Measurements from ENCODE around the gene CRLF1.

Gene CRLF1

DNA sequence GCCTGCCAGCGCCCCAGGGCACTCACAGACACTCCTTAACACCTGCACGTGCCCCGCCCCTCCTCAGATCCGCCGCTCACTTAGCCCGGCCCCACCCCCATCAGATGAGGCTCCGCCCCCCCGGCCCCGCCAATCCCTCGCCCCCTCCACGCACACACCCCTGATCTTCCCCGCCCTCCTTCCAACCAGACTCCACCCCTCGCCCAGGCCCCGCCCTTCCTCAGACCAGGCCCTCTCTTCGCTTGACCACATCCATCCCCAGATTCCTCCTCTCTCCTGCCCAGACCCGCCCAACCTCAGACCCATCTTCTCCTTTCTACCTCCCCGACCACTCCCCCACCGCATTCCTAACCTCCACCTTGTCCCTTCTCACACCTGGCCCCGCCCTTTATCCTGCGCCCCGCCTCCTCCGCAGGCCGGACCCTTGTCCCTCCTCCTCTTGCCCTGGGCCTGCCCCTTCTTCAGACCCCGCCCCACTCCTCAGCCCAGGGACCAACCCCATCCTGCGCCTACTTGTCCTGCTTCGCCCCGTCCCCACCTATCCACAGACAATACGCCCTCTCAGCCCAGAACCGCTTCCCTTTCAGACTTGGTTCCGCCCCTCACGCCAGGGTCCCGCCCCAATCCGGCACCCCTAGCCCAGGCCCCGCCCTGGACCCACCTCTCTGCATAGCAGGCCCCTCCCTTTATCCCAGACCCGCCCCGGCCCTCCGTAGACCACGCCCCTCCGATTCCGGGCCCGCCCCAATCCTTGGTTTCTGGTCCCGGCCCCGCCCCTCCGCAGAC is 29.8 kb upstream of the CRLF1 start:
- peak; percentile 99 to 100 for DNase-seq (ENCODE audit: low read depth in 2 of 2)

DNA sequence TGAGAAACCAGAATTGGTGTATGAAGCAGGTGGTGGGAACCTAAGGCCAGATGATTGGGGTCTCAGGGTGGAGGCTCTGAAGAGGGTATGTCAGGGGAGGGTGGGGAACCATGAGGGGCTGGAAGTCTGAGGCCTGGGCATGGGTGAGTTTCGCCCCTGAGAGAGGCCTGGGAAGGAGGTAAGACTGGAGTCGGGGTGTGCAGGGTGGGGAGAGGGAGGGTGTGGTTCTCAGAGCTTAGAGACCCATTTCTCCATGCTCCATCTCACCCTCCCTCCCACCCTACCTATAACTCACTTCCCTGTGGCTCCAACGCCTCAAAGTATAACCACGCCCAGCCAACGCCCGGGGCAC is 29.2 kb upstream of the CRLF1 start:
- DNase-seq (ENCODE audit: low read depth in 2 of 2) = no peak

DNA sequence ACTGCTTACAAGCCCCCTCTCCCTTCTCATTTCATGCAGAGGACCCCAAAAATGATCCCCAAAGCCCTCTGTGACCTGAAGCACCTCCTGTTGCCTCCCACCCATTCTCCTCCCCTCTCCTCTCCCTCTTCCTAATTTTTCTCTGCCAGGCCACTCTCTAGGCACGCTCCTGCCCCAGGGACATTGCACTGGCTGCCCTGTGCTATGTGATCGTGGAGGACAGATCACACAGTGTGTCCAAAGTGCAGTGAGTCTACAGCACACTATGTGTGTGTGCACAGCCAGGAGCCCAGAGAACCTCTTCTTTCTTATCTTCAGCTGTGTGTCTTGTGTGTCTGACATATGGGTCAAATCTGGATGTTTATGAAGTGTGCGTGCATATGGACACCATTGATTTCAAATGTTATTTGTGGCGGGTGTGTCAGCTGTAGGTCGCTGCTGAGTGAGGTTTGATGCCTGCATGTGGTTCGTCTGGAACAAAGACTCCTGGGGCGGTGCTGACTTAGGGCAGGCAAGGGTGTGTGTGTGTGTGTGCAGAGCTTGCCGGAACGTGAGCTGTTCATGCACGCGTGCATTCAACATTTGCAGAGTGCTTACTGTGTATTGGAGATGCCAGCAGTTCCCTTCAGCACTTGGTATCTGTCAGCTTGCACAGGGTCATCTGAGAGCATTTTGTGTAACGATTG is 28.2 kb upstream of the CRLF1 start:
- no peak for DNase-seq (ENCODE audit: low read depth in 2 of 2)

DNA sequence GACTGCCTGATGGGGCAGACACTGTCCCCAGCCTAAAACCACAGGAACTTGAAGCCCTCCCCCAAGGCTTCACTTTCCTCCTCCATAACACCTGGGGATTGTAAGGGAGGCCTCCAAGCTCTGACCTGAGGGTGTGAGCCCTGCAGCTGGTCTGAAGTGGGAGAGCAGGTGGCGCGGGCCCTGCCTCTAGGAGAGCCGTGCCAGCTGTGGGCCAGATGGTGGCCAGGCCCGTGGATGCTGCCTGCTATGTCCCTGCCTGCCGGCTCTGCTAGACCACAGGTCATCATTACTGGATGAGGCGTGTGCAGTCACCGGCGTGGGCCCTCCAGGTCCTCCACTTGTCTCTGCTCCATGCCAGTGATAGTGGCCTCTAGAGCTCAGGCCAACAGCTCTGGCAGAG is 26.7 kb upstream of the CRLF1 start:
- DNase-seq (ENCODE audit: low read depth in 2 of 2) = no peak

DNA sequence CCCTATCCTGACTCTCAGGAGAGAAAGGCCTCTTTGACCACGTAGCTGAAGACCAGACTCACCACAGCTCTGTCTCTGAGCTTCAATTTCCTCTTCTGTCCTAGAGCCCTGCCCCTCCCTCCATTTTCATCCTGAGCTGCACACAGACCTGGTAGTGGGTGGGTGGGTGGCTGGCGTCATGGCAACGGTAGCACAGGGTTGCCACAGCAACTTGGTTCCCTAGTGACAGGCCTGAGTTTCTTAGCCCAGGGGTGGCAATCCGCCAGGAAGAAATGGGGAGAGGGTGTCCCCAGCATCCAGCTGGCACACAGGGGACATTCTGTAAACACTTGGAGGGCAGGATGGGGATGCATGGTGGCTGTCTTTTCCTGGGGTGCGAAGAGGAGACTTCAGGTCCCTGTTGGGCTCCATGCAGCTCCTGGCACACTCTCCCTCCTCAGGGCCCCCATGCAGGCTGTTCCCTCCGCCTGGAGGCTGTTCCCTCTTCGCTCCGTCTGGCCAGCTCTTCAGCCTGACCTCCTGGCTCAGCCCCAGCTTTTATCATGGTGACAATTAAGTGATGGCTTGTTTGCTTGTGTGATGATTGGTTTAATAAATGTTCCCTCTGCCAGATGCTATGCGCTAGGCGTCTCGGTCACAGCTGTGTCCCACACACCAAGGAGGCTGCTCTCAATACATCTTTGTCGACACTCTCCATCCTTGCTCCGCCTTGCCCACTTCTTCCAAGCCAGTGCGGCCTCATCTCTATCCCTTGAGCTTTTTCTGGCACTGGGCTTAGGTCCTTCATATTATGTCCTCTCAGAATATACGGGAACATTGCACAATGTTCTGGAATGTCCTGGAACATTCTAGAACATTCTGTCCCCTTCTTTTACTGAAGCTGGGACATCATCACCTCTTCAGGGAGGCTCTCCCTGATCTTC is 22.8 kb upstream of the CRLF1 start:
- no peak for DNase-seq (ENCODE audit: low read depth in 2 of 2)

DNA sequence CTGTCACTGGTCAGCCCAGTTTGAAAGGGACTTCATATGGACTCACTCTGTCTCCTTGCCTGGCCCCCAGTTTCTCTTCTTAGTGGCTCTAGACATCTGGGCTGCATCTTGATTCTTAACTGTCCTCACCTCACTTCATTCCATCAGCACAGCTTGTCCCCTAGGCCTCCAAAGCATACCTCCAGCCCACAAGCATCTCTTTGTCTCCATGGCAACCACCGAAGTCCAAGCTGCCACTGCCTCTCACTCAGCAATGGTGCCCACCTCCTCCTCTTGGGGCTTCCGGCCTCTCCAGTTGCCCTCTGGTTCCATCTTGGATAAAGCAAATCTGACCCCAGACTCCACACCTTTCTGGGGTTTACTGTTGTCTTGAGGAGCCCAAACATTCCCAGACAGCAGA is 20.3 kb upstream of the CRLF1 start:
- DNase-seq (ENCODE audit: low read depth in 2 of 2) = no peak

DNA sequence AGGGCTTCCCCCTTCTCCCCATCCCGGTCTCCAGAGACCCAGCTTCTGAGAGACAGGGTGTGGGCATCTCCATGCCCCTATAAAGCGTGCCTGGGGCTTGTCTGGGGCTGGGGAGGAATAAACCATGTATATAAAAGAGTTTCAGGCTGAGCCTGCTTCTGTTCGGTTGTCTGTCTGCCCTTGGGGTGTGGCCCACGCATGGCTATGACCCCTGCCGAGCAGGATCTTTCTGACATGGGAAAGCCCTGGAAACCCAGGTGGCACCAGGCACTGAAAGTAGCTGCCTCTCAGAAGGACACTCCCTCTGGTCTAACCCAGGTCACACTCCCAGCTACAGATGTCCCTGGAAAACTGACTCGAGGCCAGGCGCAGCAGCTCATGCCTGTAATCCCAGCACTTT is 14.3 kb upstream of the CRLF1 start:
- no peak for DNase-seq (ENCODE audit: low read depth in 2 of 2)

DNA sequence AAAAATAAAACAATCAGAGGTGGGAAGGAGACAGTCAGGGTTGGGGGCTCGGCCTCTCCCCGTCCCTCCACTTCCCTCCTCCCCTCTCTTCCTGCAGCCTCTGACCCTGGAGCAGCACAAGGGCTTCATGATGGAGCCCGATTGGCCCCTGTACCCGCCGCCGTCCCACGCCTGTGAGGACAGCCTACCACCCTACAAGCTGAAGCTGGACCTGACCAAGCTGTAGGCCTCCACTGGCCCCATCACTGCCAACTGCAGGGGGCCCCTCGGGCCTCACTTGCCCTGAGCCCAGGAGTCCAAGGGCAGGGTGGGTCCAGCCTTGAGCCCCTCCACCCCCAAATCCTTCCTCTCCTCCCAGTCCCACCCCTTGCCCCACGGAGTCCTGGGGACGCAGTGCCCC is 13.7 kb upstream of the CRLF1 start:
- DNase-seq (ENCODE audit: low read depth in 2 of 2) = no peak

DNA sequence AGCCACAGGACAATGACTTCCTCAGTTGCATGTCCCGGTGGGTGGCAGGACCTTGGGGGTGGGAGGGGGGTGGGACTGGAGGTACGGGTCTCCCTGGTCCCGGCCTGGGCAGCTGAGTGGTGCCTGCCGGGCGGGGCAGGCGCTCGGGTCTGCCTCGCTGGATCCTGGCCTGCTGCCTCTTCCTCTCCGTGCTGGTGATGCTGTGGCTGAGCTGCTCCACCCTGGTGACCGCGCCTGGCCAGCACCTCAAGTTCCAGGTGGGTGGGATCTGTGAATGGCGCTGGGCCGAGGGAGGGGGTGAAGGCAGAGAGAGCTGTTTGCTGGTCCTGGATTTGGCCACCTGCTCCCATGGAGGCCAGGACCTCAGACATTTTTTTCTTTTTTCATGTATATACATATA is 11.6 kb upstream of the CRLF1 start:
- DNase-seq (ENCODE audit: low read depth in 2 of 2) = no peak

DNA sequence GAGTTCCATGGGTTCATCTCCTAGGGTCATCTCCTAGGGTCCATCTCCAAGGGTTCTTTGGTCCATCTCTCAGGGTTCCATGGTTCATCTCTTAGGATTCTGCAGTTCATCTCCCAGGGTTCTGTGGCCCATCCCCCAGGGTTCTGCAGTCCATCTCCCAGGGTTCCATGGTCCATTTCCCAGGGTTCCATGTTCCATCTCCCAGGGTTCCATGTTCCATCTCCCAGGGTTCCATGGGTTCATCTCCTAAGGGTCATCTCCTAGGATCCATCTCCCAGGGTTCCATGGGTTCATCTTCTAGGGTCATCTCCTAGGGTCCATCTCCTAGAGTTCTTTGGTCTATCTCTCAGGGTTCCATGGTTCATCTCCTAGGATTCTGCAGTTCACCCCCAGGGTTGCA is 11.0 kb upstream of the CRLF1 start:
- DNase-seq (ENCODE audit: low read depth in 2 of 2) = no peak

DNA sequence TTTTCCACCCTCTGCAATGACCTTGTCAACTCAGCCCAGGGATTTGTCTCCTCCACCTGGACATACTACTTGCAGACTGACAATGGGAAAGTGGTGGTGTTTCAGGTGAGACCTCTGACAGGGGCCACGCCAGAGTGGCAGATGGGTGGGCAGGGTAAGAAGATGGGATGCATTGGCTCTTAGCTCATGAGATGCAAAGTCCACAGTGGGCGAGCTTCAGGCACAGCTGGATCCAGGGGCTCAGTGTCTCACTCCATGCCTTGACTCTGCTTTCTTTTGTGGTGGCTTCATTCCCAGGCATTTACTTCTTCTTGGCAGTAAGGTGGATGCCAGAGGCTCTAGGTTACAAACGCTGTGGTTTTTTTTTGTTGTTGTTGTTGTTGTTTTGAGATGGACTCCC is 9.4 kb upstream of the CRLF1 start:
- DNase-seq (ENCODE audit: low read depth in 2 of 2) = no peak

DNA sequence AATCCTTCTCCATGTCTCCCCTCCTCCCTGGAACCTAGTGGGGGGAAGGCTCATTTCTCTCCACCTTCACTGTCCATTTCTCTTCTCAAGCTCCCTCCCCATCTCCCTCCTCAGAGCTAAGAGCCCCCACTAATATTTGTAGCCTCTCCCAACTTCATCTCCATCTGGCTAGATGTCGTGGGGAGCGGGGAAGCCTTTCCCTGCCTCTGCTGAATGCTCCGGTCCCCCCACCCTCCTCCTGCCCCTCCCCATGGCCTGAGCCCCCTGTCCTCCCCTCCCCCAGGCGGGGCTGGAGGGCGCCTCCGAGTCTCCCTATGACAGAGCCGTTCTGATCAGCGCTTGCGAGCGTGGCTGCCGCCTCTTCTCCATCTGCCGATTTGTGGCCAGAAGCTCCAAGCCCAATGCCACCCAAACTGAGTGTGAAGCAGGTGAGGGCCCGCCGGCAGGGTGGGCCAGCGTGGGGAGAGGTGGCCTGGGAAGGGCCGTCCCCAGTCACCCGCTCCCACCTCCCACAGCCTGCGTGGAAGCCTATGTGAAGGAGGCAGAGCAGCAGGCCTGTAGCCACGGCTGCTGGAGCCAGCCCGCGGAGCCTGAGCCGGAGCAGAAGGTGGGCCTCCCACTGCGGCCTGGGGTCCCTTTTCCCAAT is 7.1 kb upstream of the CRLF1 start:
- DNase-seq (ENCODE audit: low read depth in 2 of 2) = no peak

DNA sequence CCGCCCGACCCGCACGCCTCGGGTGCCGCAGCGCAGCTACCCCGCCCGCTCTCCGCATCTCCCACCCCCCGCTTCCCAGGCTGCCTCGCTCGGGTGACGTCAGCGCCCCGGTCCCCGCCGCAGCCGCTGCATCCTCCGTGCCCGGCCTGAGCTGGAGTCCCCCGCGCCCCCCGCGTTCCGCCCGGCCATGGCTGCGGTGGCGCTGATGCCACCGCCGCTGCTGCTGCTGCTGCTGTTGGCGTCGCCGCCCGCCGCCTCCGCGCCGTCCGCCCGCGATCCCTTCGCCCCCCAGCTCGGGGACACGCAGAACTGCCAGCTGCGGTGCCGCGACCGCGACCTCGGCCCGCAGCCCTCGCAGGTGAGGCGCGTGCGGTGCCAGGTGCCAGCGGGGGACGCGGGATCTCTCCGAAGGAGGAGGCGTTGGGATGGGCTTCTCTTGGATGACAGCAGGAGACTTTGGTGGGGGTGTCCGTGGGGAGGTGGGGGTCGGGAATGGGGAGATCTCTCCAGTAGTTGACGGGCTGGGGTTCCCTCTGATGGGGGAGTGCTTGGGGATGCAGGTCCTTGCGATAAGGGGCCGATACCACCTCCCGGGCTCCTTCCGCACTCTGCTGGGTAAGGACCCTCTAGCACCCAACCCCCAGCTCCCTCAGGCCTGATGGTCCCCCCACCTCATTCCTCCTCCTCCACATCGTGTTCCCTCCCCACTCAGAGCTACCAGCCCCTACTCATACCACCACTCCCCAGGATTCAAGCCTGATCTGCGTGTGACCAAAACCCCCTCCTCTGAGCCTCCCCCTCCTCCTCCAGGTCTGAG is 6.4 kb upstream of the CRLF1 start, which contains the start of gene TMEM59L:
Gene TMEM59L, plus strand, starts transcription at position 99 of the 817 bp plus-strand sequence. Its CDS starts 89 bp downstream, at position 188.
- peak in 1 of 2 donors; percentile 22 for DNase-seq (ENCODE audit: low read depth in 2 of 2)

DNA sequence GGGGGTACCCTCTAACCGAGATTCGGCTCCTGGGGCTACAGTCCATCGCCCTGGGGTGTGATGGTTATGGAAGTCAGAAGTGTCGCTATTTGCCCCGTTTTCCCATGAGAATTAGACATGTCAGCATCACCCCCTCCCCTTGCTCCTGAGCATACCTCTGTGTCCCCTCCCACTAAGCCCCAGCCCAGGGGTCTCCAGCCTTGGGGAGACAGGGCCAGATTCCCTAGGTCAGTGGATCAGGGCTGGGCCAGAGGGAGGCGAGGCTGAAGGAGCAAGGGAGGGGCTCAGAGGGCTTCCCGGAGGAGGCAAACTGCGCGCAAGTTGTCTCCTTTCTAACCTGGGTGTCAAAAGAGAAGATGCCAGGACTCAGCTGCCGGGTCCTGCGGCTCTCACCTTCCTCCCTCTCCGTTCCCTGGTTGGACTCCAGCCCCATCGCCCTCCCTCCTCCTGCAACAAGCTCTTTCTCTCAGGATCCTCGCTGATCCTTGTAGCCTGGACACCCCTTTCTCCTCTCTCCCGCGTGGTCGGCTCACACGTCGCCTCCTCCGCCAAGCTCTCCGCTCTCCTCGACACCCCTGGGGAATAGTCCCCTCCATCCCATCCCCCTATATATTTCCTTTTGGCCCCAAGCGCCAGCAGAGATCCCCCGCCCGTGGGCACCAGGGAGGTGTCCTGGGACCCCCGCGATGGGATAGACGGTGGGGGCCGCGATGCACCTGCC is 5.6 kb upstream of the CRLF1 start:
- DNase-seq (ENCODE audit: low read depth in 2 of 2) = no peak

DNA sequence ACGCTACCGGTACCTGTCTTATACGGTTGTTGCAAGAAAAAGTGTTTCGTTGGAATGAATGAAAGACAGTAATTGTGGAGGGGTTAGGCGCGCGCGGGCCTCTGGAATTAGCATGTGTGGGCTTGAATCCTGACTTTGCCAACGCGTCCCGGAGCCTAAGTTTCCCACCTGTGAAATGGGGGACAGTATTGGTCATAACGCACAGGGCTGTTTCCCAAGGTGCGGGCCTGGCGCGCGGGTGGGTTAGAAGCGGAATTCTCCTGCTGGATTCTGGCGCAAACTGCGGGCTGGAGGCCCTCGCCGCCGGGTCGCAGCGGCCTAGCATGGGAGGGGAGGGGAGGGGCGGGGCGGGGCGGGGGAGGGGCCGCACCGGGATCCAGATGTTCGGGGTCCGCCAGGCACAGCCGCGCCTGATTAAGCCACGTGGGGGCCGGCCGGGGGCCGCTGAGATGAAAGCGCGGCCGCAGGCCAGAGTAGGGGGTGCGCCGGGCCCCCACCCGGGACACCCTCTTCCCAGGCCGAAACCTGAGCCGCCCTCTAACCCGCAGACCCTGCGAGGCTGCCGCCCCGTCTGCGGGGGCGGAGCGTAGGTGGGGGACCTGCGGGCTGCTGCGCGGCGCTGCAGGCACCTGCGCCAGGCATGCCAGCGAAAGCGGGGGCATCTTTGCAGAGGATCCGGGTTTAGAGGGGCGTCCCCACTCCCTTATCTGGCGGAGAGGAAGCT is 4.9 kb upstream of the CRLF1 start:
- no peak for DNase-seq (ENCODE audit: low read depth in 2 of 2)

DNA sequence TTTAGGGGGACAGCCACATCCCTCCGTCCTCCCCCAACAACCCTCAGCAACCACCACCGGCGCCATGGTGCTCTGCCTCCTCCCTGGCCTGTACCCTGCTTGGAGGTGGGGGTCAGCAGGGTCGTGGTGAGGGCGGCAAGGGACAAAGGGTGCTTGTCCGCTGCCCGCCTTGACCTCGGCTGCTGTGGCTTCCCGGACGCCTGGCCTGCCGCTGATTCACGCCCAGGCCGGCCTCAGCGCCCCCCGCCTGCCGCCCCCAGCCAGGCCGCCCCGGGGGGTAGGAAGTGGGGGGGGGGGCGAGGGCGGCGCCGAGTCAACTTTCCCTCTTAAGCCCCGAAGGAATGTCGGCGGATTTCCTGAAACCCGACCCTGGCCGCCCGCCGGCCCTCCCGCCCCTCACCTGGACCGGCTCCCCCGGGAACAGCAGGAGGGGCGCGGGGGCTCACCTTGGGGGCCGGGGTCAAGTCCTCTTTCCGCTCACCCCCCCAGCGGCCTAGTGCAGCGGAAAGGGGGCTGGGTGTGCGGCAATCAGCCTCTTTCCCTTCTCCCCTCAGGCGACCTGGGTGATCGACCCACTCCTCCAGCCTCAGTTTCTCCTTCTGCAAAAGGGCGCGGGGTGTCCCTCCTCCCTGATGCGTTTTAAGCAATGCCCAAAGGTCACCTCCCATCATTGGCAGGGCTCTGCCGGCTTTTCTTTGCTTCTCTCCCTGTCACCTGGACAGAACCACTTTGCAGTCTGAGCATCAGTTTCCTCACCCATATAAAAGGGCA is 4.1 kb upstream of the CRLF1 start:
- no peak for DNase-seq (ENCODE audit: low read depth in 2 of 2)

DNA sequence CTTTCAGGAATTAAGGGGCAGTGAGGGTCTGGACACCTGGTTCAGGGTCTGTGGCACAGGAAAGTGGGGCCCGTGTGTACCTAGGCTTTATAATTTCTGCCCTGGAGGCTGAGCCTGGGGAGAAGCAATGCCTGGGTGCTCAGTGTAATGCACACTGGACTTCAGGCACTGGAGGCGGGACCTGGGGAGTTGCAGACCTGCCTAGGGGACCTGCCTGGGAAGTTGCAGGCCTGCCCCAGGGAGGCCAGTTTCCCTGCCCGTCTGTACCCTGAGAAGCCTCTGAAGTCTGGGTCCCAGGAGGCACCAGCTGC is 3.6 kb upstream of the CRLF1 start:
- DNase-seq (ENCODE audit: low read depth in 2 of 2) = no peak

DNA sequence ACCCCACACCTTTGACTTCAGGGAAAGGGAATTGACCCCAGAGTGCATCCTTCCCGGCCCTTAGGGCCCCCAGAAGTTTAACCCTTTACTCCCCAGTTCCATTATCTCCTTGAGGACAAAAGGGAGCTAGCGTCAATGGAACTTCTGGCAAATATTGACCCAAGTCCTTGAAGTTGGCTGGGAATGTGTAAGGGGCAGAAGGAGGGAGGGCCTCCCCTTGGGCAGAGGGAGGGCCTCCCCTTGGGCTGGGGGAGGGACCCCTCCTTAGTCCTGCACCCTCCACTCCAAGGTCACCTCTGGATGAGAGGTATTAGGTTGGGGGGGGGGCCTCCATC is 3.1 kb upstream of the CRLF1 start:
- DNase-seq (ENCODE audit: low read depth in 2 of 2) = no peak

Data from stimulated activated CD8-positive, alpha-beta memory T cell treated with anti-CD3 and anti-CD28 coated beads, Interleukin-2, amount 100 ng/mL, for 1 hour (primary cell).